Endothelial cell of umbilical vein (primary cell): Measurements from ENCODE around the gene NCOA7. TPM values are rescaled to one million over a fixed set of nuclear protein-coding genes. Genes with fewer than 3 reads are reported as not detected.

Experiments used
- BruUV-seq: library from RNA; stranded (reverse); fragments of 400-500 nt; replicated peaks from 2 replicates; lab custom pipeline; 2021; lab: Mats Ljungman, UMichigan
- CTCF ChIA-PET: fragments of 300-600, 350-600 bp; sonication (Branson Sonifier 250); formaldehyde crosslinking; loops from one replicate; lab custom pipeline; 2021; ENCODE audit warnings: antibody characterized with exemption, inconsistent platforms; lab: Charles Lee
- POLR2A ChIA-PET: fragments of 300-600, 350-600 bp; sonication (Branson Sonifier 250); formaldehyde crosslinking; loops from one replicate; lab custom pipeline; 2021; ENCODE audit warnings: antibody characterized with exemption, inconsistent platforms; lab: Charles Lee
- DNase-seq: peaks from one replicate; pipeline ENCODE4 v3.0.0-alpha.2; 2011; ENCODE audit warnings: low read depth, low spot score
- FAIRE-seq: peaks from 2 replicates; lab custom pipeline; 2011; peaks lifted over from hg19 to GRCh38; lab: Jason Lieb, UNC
- H2AFZ ChIP-seq: 2 replicates; pipeline ENCODE4 v1.6.0; 2012; ENCODE audit warnings: low read depth, low read length, control low read depth, inconsistent platforms
- H3K27ac ChIP-seq: 2 replicates; pipeline ENCODE4 v1.5.1; 2011; ENCODE audit warnings: low read depth, mild to moderate bottlenecking, control low read depth, low read length, moderate library complexity; ENCODE audit not compliant: insufficient read depth
- H3K27me3 ChIP-seq, 2 experiments: 2 replicates each; pipeline versions ENCODE4 v1.6.0 to v1.6.1; 2011; ENCODE audit warnings: low read length in 2 of 2, mixed read lengths in 1 of 2; ENCODE audit not compliant: control insufficient read depth in 2 of 2, insufficient read depth in 2 of 2
- H3K36me3 ChIP-seq, 2 experiments: 2 replicates in 1 of 2; 3 replicates in 1 of 2; pipeline ENCODE4 v1.5.1; 2011; ENCODE audit warnings: low read length in 2 of 2, mild to moderate bottlenecking in 1 of 2, moderate library complexity in 1 of 2; ENCODE audit not compliant: control insufficient read depth in 2 of 2, insufficient read depth in 2 of 2; ENCODE audit errors: extremely low read depth in 1 of 2
- H3K4me1 ChIP-seq: 3 replicates; pipeline ENCODE4 v1.5.1; 2011; ENCODE audit warnings: mild to moderate bottlenecking, low read length; ENCODE audit not compliant: control insufficient read depth, insufficient read depth; ENCODE audit errors: extremely low read depth
- H3K4me2 ChIP-seq: 2 replicates; pipeline ENCODE4 v1.6.1; 2011; ENCODE audit warnings: low read length, control low read depth, mixed read lengths; ENCODE audit not compliant: insufficient read depth
- H3K4me3 ChIP-seq, 3 experiments: fragments of 200-600 bp in 1 of 3; sonication (generic), shearing (Covaris generic) in 1 of 3; replicated peaks in 1 of 3; 2 replicates each; pipeline ENCODE4 v1.5.1; 2011 to 2016; ENCODE audit warnings: control low read depth in 3 of 3, low read length in 3 of 3, mild to moderate bottlenecking in 2 of 3, inconsistent platforms in 1 of 3, low read depth in 1 of 3, moderate library complexity in 1 of 3; ENCODE audit not compliant: insufficient read depth in 1 of 3
- H3K79me2 ChIP-seq: 2 replicates; pipeline ENCODE4 v1.6.0; 2012; ENCODE audit warnings: low read length, inconsistent platforms; ENCODE audit not compliant: control insufficient read depth, insufficient read depth
- H3K9ac ChIP-seq: replicated peaks from 2 replicates; pipeline ENCODE3; 2011; ENCODE audit warnings: low read length, control low read depth; ENCODE audit not compliant: insufficient read depth; ENCODE audit errors: extremely low read depth
- H3K9me1 ChIP-seq: replicated peaks from 3 replicates; pipeline ENCODE4 v1.6.0; 2011; ENCODE audit warnings: mild to moderate bottlenecking, low read length; ENCODE audit not compliant: control insufficient read depth, insufficient read depth; ENCODE audit errors: extremely low read depth
- H3K9me3 ChIP-seq: replicated peaks from 2 replicates; pipeline ENCODE4 v1.5.1; 2012; ENCODE audit warnings: low read length, inconsistent platforms; ENCODE audit not compliant: control insufficient read depth, insufficient read depth
- H4K20me1 ChIP-seq: replicated peaks from 2 replicates; pipeline ENCODE3; 2011; ENCODE audit warnings: mild to moderate bottlenecking, low read length; ENCODE audit not compliant: control insufficient read depth, insufficient read depth; ENCODE audit errors: extremely low read depth
- EZH2 ChIP-seq: IDR thresholded peaks from 2 replicates; pipeline ENCODE4 v1.6.1; 2012; ENCODE audit warnings: borderline replicate concordance, low read depth, mild to moderate bottlenecking, moderate library complexity, low read length, inconsistent platforms; ENCODE audit not compliant: severe bottlenecking
- FOS ChIP-seq: IDR thresholded peaks from 2 replicates; pipeline ENCODE4 v1.6.1; 2011; ENCODE audit warnings: mild to moderate bottlenecking, low read length, moderate library complexity, borderline replicate concordance; ENCODE audit not compliant: insufficient read depth
- GATA2 ChIP-seq: IDR thresholded peaks from 2 replicates; pipeline ENCODE4 v1.7.0; 2011; ENCODE audit warnings: low read depth, mild to moderate bottlenecking, moderate library complexity, mixed read lengths, low read length; ENCODE audit not compliant: insufficient read length, insufficient read depth
- JUN ChIP-seq: IDR thresholded peaks from 2 replicates; pipeline ENCODE4 v1.6.1; 2011; ENCODE audit warnings: borderline replicate concordance, low read depth; ENCODE audit not compliant: insufficient read length, insufficient read depth
- MYC ChIP-seq: IDR thresholded peaks from one replicate; pipeline ENCODE4 v1.6.1; 2011; ENCODE audit warnings: mild to moderate bottlenecking, low read depth, low read length
- POLR2A ChIP-seq: IDR thresholded peaks from 2 replicates; pipeline ENCODE4 v1.6.1; 2012; ENCODE audit warnings: low read depth, mild to moderate bottlenecking, control low read depth, low read length
- POLR2AphosphoS5 ChIP-seq: IDR thresholded peaks from 2 replicates; pipeline ENCODE4 v1.6.1; 2012; ENCODE audit warnings: low read depth, mild to moderate bottlenecking, control low read depth, low read length, moderate library complexity; ENCODE audit not compliant: insufficient read depth
- dilution Hi-C: fragments of 300-500 bp; cut with MboI; formaldehyde crosslinking; loops from one replicate; pipeline ENCODE4 v1.15.0; 2019; ENCODE audit warnings: low sequenced_read_pairs; ENCODE audit not compliant: extremely low pct_ligation_motif_present
- intact Hi-C: fragments of 100-400 bp; cut with micrococcal nuclease; formaldehyde crosslinking; loops from one replicate; pipeline ENCODE4 v1.10.0; 2022
- polyA plus RNA-seq, 4 experiments: library from polyadenylated mRNA; depleted of rRNA in 3 of 4; stranded (reverse) in 3 of 4; unstranded in 1 of 4; fragments of >200 nt; gene quantifications; 2 replicates each; pipeline versions ENCODE4 v1.2.1 to v1.2.3, GENCODE V29; 2011 to 2012; ENCODE audit warnings: missing spikeins in 1 of 4
- total RNA-seq: library from RNA; stranded (reverse); gene quantifications from 2 replicates; pipeline ENCODE4 v1.2.3, GENCODE V29; 2021
- TF ChIP-seq, protein P1 (sequence below): IDR thresholded peaks from 2 replicates; pipeline ENCODE4 v1.6.1; 2011; ENCODE audit not compliant: insufficient read depth, insufficient read length
- TF ChIP-seq, protein P2 (sequence below), 2 donors: IDR thresholded peaks; 1 replicate in 1 of 2; 2 replicates in 1 of 2; pipeline ENCODE4 v1.5.1; 2011; ENCODE audit warnings: low read length in 2 of 2, mild to moderate bottlenecking in 2 of 2, moderate library complexity in 2 of 2, control low read depth in 1 of 2, inconsistent platforms in 1 of 2, low read depth in 1 of 2; ENCODE audit not compliant: insufficient read depth in 1 of 2; ENCODE audit errors: extremely low read depth in 1 of 2

NCOA7 gene
- total and polyA plus RNA-seq, 2 donors (not counting 3 experiments of a cell fraction or from before 2014, with no cell fraction given), result 27.7 to 71.2 TPM

DNA sequence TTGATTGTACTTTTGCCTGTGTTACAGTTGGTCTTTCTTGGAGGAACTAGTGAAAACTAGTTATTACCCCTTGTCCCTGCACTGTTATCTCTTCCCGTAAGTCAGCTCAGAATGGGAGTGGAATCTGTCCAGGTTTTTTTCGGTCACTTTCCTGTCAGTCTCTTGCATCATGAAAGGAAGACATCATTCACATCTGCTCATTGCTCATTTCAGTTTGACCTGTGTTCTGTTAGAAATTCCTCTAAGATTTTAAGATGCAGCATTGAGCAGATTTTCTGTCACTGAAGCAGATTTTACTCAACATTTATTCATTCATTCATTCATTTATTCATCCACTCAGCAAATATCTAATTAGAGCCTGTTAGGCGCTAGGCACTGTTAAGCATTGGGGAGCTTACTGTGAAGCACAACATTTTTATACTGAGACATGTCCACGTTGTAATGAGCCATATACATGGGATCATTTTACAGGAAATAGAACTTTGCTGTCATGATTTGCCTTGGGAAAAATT, 132.7 kb downstream of the NCOA7 start:
- Histone ChIP-seq H3K4me1 (peaks cover 10% of the 10 kb centered on the region), H3K27me3 (no peaks in the 10 kb centered on the region), H3K9me1 (no peaks in the 10 kb centered on the region), H3K36me3 (peaks cover 25 to 32% of the 10 kb centered on the region in 2 experiments), H2AFZ (no peak overlapping the region), H3K9me3 (no peaks in the 10 kb centered on the region), H3K4me2 (no peak overlapping the region), H3K27ac (no peak overlapping the region), H3K4me3 (no peak overlapping the region), H4K20me1 (no peaks in the 10 kb centered on the region), H3K79me2 (no peaks in the 10 kb centered on the region), H3K9ac (no peak overlapping the region)
- ChIA-PET CTCF (interaction anchor here (1.1 to 2.6 kb wide), 6 partner anchors 11 to 133 kb away, joined by 3 to 6 read pairs (median 4); partner anchors contain the start of genes HINT3 and NCOA7), POLR2A (no interaction called here)
- TF ChIP-seq POLR2A (no peak), JUN (no peak)
- intact Hi-C loops, result no loop called here
- no TSS peak for BruUV-seq
- dilution Hi-C loops, result no loop called here
- FAIRE-seq, result no peak
- DNase-seq, result no peak

DNA sequence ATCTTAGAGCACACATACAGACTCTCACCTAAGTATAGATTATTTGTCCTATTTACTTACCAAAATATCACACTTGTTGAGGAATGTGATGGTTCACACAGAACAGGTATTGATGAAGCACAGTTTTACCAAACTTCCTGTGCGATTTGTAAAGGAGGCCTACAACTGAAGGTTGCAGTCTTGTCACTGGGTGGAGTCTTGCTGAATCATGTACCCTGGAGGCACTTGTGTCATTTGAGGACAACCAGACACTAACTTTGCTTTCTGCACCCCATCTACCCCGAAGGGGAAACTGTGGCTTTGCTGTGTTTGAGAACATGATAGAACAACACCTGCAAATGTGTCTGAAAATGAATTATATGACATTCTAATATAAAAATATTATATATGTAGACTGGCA, 133.4 kb downstream of the NCOA7 start:
- no peak overlapping the region for H3K9ac ChIP-seq
- no peaks in the 10 kb centered on the region for H3K9me3 ChIP-seq
- no peak overlapping the region for H2AFZ ChIP-seq
- H3K4me3 ChIP-seq, result no peak overlapping the region
- intact Hi-C loops (no loop called here), dilution Hi-C loops (no loop called here)
- no peak overlapping the region for H3K4me2 ChIP-seq
- no peaks in the 10 kb centered on the region for H4K20me1 ChIP-seq
- peaks cover 27 to 32% of the 10 kb centered on the region in 2 experiments for H3K36me3 ChIP-seq
- no peaks in the 10 kb centered on the region for H3K79me2 ChIP-seq
- DNase-seq (no peak), FAIRE-seq (no peak)
- no TSS peak for BruUV-seq
- H3K4me1 ChIP-seq, result peaks cover 4% of the 10 kb centered on the region
- POLR2A ChIA-PET, result no interaction called here
- TF ChIP-seq POLR2AphosphoS5 (no peak), FOS (no peak), POLR2A (no peak), EZH2 (no peak), JUN (no peak), MYC (no peak), GATA2 (no peak)
- TF ChIP-seq, protein P1, sequence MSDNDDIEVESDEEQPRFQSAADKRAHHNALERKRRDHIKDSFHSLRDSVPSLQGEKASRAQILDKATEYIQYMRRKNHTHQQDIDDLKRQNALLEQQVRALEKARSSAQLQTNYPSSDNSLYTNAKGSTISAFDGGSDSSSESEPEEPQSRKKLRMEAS, result no peak
- TF ChIP-seq, protein P2, sequence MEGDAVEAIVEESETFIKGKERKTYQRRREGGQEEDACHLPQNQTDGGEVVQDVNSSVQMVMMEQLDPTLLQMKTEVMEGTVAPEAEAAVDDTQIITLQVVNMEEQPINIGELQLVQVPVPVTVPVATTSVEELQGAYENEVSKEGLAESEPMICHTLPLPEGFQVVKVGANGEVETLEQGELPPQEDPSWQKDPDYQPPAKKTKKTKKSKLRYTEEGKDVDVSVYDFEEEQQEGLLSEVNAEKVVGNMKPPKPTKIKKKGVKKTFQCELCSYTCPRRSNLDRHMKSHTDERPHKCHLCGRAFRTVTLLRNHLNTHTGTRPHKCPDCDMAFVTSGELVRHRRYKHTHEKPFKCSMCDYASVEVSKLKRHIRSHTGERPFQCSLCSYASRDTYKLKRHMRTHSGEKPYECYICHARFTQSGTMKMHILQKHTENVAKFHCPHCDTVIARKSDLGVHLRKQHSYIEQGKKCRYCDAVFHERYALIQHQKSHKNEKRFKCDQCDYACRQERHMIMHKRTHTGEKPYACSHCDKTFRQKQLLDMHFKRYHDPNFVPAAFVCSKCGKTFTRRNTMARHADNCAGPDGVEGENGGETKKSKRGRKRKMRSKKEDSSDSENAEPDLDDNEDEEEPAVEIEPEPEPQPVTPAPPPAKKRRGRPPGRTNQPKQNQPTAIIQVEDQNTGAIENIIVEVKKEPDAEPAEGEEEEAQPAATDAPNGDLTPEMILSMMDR (IDR thresholded peaks at IDR 0.05; ENCODE audit: extremely low read depth in 1 of 2, insufficient read depth in 1 of 2, low read depth in 1 of 2, low read length in 2 of 2), result no peak
- H3K27me3 ChIP-seq, result no peaks in the 10 kb centered on the region
- H3K9me1 ChIP-seq, result no peaks in the 10 kb centered on the region
- no peak overlapping the region for H3K27ac ChIP-seq
- CTCF ChIA-PET, result interaction anchor here (1.1 to 2.6 kb wide), 7 partner anchors 10 to 134 kb away, joined by 3 to 6 read pairs (median 4); partner anchors contain the start of genes HINT3 and NCOA7
